GM19193 (cell line): ENCODE results near the gene ATP6V0C.

Source experiments
- POLR2A ChIP-seq: IDR thresholded peaks from 4 replicates; pipeline ENCODE4 v1.6.1; 2011; ENCODE audit not compliant: insufficient read depth, insufficient read length; ENCODE audit errors: extremely low read depth

The ATP6V0C gene

DNA sequence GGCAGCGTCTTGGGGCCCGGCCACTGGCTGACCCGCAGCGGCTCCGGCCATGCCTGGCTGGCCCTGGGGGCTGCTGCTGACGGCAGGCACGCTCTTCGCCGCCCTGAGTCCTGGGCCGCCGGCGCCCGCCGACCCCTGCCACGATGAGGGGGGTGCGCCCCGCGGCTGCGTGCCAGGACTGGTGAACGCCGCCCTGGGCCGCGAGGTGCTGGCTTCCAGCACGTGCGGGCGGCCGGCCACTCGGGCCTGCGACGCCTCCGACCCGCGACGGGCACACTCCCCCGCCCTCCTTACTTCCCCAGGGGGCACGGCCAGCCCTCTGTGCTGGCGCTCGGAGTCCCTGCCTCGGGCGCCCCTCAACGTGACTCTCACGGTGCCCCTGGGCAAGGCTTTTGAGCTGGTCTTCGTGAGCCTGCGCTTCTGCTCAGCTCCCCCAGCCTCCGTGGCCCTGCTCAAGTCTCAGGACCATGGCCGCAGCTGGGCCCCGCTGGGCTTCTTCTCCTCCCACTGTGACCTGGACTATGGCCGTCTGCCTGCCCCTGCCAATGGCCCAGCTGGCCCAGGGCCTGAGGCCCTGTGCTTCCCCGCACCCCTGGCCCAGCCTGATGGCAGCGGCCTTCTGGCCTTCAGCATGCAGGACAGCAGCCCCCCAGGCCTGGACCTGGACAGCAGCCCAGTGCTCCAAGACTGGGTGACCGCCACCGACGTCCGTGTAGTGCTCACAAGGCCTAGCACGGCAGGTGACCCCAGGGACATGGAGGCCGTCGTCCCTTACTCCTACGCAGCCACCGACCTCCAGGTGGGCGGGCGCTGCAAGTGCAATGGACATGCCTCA is 41.9 kb upstream of the ATP6V0C start:
- TF ChIP-seq POLR2A: no peak

DNA sequence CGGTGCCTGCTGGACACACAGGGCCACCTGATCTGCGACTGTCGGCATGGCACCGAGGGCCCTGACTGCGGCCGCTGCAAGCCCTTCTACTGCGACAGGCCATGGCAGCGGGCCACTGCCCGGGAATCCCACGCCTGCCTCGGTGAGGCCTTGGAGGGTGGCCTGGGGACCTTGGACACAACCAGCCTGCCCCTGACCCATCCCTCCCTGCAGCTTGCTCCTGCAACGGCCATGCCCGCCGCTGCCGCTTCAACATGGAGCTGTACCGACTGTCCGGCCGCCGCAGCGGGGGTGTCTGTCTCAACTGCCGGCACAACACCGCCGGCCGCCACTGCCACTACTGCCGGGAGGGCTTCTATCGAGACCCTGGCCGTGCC is 41.3 kb upstream of the ATP6V0C start:
- TF ChIP-seq POLR2A: no peak

DNA sequence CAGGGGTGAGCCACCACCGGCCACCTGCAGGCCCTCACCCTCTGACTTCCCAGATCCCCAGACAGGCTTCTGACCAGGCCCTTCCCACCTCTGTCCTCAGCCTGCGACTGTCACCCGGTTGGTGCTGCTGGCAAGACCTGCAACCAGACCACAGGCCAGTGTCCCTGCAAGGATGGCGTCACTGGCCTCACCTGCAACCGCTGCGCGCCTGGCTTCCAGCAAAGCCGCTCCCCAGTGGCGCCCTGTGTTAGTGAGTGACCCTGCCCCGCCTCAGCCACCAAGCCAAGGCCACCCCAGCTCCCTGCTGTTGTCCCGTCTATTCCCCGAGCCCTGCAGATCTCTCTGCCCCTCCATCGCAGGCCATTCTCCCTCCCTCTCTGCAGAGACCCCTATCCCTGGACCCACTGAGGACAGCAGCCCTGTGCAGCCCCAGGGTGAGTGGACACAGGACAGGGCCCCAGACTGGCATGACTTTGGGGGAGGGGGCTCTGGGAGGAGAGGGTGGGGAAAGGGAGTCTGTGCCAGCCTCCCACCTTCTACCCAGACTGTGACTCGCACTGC is 40.8 kb upstream of the ATP6V0C start:
- TF ChIP-seq POLR2A: peak; percentile 20

DNA sequence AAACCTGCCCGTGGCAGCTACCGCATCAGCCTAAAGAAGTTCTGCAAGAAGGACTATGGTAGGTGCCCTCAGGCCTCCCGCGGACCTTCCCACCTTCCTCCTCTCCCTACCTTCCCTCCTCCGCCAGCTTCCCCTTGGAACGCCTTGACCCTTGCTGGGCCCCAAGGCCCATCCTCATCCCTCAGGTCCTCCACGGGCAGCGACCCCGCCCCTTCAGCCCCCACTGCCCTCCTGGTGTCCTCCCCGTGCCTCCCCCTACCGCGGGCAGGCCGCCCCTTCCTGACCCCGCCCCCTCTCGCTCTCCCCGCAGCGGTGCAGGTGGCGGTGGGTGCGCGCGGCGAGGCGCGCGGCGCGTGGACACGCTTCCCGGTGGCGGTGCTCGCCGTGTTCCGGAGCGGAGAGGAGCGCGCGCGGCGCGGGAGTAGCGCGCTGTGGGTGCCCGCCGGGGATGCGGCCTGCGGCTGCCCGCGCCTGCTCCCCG is 40.3 kb upstream of the ATP6V0C start:
- TF ChIP-seq POLR2A: no peak

DNA sequence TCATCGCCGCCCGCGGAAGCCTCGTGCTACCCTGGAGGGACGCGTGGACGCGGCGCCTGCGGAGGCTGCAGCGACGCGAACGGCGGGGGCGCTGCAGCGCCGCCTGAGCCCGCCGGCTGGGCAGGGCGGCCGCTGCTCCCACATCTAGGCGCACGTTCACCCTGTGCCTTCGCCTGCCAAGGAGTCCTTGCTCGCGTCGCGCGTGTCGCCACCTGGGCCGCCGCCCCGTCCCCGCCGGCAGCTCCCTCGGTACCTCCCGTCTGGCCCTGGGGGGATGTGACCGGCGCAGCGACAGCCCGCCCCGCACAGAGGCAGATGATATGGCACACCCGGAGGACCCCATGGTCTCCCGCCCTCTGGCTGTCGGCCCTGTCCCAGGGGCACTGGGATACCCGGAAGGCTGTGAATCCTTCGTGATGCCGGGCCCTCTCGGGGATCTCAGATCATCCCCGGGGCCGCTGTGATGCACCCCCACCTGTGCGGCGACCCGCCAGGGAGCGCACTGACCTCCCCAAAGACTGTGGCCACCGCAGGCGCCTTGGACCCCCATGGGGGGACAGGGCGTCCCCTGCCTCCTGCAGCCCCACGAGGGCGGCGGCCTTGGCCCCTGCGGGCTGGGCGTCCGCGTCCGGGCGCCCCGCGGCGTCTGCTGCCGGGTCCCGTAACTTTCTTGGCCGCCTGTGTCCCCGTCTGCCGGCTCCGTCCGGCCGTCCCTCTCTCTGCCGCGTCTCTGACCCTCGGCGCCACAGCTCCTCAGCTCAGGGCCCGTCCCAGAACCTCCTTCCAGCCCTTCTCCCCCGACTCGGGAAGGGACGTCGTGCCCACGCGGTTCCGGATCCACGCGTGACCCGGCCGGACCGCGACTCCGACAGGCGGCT is 39.5 kb upstream of the ATP6V0C start:
- TF ChIP-seq POLR2A: no peak

DNA sequence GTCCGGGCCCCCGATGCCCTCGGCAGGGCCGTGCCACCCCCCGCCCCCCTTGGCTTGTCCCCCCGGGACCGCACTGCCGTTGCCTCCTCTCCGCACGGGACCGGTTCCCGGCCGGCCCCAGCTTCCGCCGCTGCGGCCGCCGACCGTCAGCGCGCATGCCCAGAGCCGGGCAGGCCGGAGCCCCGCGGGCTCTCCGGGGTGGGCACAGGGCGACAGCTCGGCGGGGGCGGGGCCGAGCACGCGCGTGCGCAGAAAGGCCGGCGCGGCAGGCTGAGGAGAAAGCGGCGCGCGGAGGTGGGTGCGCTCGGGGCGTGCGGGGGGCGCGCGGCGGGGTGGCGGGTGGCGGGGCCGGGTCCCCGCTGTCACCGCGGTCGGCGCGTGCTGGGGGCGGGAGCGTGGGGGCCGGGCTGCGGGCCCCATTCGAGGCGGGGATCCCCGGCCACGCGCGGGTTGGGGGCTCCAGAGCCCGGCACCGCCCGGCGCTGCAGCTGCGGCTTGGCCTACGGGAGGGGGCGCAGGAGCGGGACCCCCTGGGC is 38.8 kb upstream of the ATP6V0C start, which contains the start of gene TBC1D24:
TSS of gene TBC1D24 (plus strand) at position 251 of the 536 bp plus-strand sequence. CDS start 21,022 bp downstream, outside the sequence.
- peak; percentile 80 for TF ChIP-seq POLR2A

DNA sequence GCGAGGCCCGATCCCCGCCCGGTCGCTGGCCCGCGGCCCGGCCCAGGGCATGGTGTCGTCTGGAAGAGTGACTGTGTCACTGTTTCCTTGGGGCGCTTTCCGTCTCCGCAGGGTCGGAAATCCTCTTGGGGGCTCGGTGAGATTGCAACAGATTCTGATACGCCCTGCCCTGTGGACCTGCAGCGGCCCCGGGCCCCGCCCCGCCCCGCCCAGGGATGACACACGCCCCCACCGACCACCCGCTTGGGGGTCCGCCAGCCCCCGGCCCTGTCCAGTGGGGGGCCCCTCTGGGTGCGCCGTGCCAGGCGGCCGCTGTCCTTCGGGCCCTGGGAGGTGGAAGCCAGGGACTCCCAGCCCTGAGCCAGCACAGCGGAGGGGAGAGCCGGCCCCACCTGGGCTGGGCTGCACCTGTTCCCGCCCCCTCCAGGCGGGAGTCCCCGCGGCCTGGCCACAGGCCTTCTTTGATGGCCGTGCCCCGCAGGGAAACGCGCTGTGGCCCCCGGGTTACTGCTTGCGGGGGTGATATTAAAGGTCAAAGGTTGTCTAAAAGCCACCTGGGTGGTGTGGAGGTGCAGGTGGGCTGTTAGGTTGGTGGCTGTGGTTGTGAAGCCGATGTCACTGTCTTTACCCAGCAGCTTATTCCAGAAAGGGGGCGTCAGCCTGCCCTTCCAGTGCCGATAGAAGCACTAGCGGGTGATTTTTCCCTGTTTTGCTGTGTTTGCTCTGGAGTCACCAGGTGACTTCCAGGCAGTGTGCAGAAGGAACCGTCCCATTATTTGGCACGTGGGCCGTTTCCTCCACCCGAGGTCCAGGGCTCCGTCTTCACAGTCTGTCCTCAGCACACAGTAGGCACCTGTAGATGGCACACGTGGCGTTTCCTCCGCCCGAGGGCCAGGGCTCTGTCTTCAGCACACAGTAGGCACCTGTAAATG is 38.1 kb upstream of the ATP6V0C start:
- no peak for TF ChIP-seq POLR2A

DNA sequence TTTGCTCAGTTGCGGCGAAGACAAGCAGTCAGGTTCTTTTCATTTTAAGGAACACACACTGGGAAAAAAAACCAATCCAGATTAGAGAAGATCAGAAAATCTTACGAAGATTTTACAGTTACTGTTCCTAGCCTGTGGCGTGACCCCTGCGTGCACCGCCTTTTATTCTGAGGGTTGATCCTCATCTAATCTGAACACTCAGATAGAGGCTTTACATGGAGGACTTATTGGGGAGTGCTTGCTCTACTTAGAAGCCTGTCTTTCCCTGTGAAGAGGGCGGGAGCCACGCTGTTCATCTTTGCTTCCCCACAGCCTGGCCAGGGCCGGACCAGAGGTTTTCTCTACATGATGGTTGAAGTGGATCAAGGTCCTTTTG is 37.4 kb upstream of the ATP6V0C start:
- TF ChIP-seq POLR2A: no peak

DNA sequence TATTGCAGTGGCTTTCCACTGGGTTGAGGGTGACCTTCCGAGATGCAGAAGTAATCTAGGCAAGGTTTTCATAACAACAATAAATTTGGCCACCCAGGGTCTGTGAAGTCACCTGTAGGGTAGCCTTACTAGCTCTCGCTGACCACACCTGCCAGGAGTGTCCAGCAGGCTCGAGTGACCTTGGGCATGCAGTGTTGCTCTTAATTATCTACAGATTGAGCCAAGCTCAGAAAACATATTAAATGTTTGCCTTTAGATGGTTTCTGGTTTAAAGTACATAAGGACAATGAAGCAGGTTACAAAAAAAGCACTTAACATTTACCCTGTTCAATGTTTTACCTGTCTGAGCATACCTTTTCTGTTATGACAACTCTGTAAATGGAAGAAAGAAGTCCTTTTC is 37.0 kb upstream of the ATP6V0C start:
- no peak for TF ChIP-seq POLR2A

DNA sequence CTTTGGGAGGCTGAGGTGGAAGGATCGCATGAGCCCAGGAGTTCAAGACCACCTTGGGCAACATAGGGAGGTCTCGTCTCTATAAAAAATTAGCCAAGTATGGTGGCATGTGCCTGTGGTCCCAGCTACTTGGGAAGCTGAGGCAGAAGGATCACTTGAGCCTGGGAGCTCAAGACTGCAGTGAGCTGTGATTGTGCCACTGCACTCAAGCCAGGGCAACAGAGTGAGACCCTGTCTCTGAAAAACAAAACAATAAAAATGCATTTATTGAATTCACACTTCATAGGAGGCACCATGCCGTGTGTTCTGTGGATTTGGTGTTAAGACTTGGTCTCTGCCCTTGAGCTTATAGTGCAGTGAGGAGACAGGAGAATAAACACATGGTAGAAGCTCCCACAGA is 36.4 kb upstream of the ATP6V0C start:
- no peak for TF ChIP-seq POLR2A

DNA sequence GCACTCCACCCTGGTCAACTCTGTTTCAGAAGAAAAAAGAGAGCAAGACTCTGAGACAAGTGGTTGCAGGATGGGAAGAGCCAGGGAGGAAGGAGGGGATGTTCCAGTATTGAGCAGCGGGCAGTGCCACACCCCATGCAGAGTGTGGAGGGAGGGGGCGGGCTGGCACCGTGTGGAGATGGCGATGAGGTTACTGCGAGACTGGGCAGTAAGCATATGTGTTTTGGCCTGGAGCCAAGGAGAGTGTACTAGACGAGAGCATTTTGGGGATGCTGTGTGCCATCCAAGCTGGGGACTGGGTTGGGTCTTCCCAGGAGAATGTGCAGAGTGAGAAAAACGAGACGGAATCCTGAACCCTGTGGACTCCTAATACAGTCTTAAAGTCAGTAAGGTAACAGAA is 35.5 kb upstream of the ATP6V0C start:
- no peak for TF ChIP-seq POLR2A

DNA sequence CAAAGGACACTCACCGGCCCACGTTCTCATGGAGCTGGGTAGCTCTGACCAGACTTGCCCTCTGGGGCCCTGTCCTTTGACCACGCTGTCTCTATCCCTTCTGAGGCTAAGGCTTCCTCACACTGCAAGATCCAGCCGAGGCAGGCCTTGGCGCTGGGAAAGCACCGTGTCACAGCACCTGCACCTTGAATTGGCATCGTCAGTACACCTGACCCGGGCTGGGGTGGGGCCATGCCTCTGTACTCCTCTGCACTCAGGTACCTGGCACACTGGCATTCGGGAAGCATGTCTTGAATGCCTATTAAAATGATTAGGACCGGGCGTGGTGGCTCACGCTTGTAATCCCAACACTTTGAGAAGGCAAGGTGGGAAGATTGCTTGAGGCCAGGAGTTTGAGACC is 32.8 kb upstream of the ATP6V0C start:
- no peak for TF ChIP-seq POLR2A

DNA sequence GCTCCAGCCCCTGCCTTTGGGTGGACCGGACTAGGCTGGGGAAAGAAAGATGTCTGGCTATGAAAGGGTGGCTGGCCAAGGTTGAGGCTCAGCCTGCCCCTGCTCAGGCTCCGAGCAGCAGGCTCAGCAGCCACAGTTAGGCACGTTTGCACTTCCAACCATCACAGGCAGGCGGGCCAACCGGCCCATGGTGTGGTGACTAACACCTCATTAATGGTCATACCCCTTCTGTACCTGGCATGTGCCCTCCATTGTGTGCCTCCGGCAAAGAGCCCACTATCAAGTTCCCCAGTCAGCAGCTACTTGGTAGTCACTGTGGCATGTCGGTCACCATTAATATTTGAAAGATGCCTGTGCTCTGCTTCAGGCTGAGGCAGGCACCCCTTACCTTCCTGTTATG is 32.1 kb upstream of the ATP6V0C start:
- no peak for TF ChIP-seq POLR2A

DNA sequence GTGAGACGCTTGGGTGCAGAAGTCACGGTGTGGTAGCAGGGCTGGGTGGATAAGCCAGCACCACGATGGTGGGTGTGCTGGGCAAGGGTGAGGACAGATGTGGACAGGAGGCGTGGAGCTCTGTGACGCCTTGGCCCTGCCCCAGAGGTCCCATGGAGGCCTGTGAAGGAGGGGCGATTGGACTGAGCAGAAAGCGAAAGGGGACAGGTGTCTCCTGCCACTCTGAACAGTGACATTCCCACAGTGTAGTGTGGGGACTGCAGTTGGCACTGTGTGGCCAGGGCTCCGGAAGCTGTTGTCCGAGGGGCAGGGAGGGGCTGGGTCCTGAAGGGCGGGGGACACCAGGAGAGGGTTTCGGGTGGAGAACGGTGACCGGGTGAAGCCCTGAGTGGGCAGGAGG is 31.5 kb upstream of the ATP6V0C start:
- no peak for TF ChIP-seq POLR2A

DNA sequence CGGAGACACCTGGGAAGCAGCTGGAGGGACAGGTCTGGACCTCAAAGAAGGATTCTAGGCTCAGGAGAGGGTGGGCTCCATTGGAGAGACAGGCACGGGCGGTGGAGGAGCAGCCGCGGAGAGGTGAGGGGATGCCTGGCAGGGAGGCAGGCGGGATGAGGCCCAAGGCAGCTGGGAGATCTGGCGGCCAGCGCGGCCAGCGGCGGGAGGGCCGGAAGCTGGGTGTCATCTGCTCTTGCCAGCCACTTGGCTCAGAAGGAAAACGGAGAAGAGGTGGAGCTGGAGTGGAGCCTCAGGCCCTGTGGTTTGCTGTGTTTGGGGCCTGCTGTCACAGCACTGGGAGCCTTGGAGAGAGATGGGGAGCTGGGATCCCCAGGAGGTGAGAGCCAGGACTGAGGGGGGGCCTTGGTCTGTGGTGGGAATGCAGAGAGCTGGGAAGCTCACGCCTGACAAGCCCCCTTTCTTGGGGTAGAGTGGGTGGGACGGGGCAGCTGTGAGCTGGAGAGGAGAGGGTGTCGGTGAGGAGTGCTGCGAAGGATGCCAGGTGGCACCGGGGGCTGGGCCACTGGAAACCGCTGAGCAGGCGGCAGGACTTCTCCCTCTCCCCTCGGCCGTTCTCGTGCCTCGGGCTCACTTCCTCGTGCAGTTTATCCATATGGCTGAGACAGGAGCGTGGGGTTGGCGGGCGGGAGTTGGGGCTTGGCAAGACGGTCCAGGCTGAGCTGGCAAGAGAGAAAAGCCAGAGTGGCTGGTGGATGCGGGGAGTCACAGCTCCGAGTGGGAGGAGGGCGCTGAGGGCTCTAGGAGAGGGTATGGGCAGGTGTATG is 30.8 kb upstream of the ATP6V0C start:
- TF ChIP-seq POLR2A: no peak
